Adrenal gland (tissue), 5 donors: ENCODE results near the gene SWAP70.

Experiments
- CTCF ChIP-seq, 6 experiments: fragments of 450-650 bp in 4 of 6; fragments of 200-600 bp in 2 of 6; sonication (generic) in 1 of 6; IDR thresholded peaks; 1 replicate in 5 of 6; 2 replicates in 1 of 6; pipeline versions ENCODE4 v1.5.1 to v1.8.0; 2016 to 2021; ENCODE audit warnings: antibody characterized with exemption in 6 of 6, mild to moderate bottlenecking in 2 of 6, moderate library complexity in 1 of 6
- POLR2A ChIP-seq, 2 donors: fragments of 450-650 bp; IDR thresholded peaks; one replicate each; pipeline ENCODE4 v1.6.1; 2017; ENCODE audit warnings: antibody characterized with exemption in 2 of 2, mild to moderate bottlenecking in 2 of 2, moderate library complexity in 1 of 2
- donor health status: DM: no; HTN: no; CAD: no.

- TF ChIP-seq CTCF (IDR thresholded peaks at IDR 0.05) (no peak), POLR2A (IDR thresholded peaks at IDR 0.05) (no peak)
Observed at GRCh38 chr11:9741260-9741659, 77.4 kb downstream of the SWAP70 start.
